Stomach (tissue), 9 donors: ENCODE data around the gene APOL1. TPM values are rescaled to one million over a fixed set of nuclear protein-coding genes. Genes with fewer than 3 reads are reported as not detected.
"Not testable (repeated sequence)": the region's sequence is repeated elsewhere in the genome, so short reads cannot be mapped to it uniquely, and the experiment has no call there.

Experiments used
- DNase-seq, 2 donors: peaks; one replicate each; pipeline versions ENCODE4 v3.0.0 to v3.0.0-alpha.2; 2013 to 2019
- H3K27ac ChIP-seq, 5 donors: fragments of 200-600 bp in 4 of 5; sonication (generic) in 4 of 5; one replicate each; pipeline ENCODE4 v1.5.1; 2013 to 2019; ENCODE audit warnings: mild to moderate bottlenecking in 1 of 5, moderate library complexity in 1 of 5
- H3K27me3 ChIP-seq, 3 donors: fragments of 200-600 bp; sonication (generic); one replicate each; pipeline ENCODE4 v1.5.1; 2017 to 2019; ENCODE audit warnings: mixed run types in 1 of 3
- H3K36me3 ChIP-seq, 4 donors: fragments of 200-600 bp; sonication (generic); 1 replicate in 3 of 4; 2 replicates in 1 of 4; pipeline ENCODE4 v1.5.1; 2016 to 2019
- H3K4me1 ChIP-seq, 4 donors: fragments of 200-600 bp; sonication (generic); one replicate each; pipeline ENCODE4 v1.5.1; 2016 to 2019
- H3K4me3 ChIP-seq, 4 donors: fragments of 200-600 bp; sonication (generic) in 3 of 4; one replicate each; pipeline ENCODE4 v1.5.1; 2016 to 2019; ENCODE audit warnings: mild to moderate bottlenecking in 1 of 4
- H3K9me3 ChIP-seq, 4 donors: fragments of 200-600 bp; sonication (generic); one replicate each; pipeline ENCODE4 v1.5.1; 2016 to 2019
- EP300 ChIP-seq: sonication (generic); formaldehyde crosslinking; IDR thresholded peaks from one replicate; pipeline ENCODE4 v1.6.1; 2017; ENCODE audit warnings: antibody characterized with exemption
- POLR2A ChIP-seq, 4 donors: fragments of 450-650 bp; IDR thresholded peaks; one replicate each; pipeline ENCODE4 v1.6.1; 2016; ENCODE audit warnings: antibody characterized with exemption in 4 of 4, control low read depth in 2 of 4, mild to moderate bottlenecking in 1 of 4, moderate library complexity in 1 of 4
- POLR2AphosphoS5 ChIP-seq, 3 donors: sonication (generic); formaldehyde crosslinking; IDR thresholded peaks; one replicate each; pipeline ENCODE4 v1.6.1; 2016; ENCODE audit warnings: antibody characterized with exemption in 3 of 3
- WGBS, 5 donors: extraction: QIAGEN DNeasy Blood & Tissue Kit in 3 of 5; methylation state at CpG; one replicate each; pipeline versions ENCODE4 v1.1.5 to v1.1.7; 2013 to 2018; 5-methylcytosine and 5-hydroxymethylcytosine counted together
- intact Hi-C: fragments of 100-400 bp; cut with DNase I; formaldehyde crosslinking; loops from one replicate; pipeline ENCODE4 v1.15.1; 2023; ENCODE audit warnings: low total_unique reads
- polyA plus RNA-seq, 3 donors: library from polyadenylated mRNA; stranded (reverse); fragments of 200-250 nt; gene quantifications; one replicate each; pipeline ENCODE4 v1.2.3, GENCODE V29; 2013
- total RNA-seq, 5 donors: library from RNA; depleted of rRNA; stranded (reverse); fragments of >200 nt; gene quantifications; one replicate each; pipeline versions ENCODE4 v1.1.0 to v1.2.3, GENCODE V29; 2014 to 2016
- TF ChIP-seq, protein P1 (sequence below), 7 experiments: fragments of 450-650 bp in 4 of 7; fragments of 200-600 bp in 3 of 7; sonication (generic) in 3 of 7; IDR thresholded peaks; one replicate each; pipeline ENCODE4 v1.5.1; 2016 to 2019; ENCODE audit warnings: antibody characterized with exemption in 7 of 7, control low read depth in 2 of 7, mild to moderate bottlenecking in 1 of 7
- donor health status: healthy with polysubstance abuse.
- donor health status: Bipolar disorder and iron deficiency.
- donor health status: healthy.

APOL1 gene
- total and polyA plus RNA-seq, 8 donors, result 5.2 to 87.5 (median 38.5) TPM

DNA sequence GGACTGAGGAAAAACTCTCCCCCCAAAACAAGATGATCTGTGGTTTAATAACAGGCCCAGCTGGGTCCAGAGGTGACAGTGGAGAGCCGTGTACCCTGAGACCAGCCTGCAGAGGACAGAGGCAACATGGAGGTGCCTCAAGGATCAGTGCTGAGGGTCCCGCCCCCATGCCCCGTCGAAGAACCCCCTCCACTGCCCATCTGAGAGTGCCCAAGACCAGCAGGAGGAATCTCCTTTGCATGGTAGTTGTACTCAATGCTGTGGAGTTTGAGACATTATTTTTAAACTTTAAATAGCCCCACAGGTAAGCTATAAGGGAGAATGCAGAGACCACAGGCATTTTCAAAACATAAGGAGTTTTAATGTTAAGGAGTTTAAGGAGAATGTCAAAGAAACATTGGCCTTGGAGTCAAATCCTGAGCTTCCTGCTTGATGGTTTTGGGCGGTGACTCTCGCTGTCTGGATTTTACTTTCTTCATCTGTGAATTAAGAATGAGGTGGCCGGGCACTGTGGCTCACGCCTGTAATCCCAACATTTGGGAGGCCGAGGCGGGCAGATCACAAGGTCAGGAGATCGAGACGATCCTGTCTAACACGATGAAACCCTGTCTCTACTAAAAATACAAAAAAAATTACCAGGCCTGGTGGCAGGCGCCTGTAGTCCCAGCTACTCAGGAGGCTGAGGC is 6.8 kb downstream of the APOL1 start:
- H3K4me3 ChIP-seq, result peak overlapping the region in 1 of 4 donors; percentile 13
- 61 to 76% (median 71%) methylated on average over 14 of the region's 14 CpGs for WGBS, 5 donors

DNA sequence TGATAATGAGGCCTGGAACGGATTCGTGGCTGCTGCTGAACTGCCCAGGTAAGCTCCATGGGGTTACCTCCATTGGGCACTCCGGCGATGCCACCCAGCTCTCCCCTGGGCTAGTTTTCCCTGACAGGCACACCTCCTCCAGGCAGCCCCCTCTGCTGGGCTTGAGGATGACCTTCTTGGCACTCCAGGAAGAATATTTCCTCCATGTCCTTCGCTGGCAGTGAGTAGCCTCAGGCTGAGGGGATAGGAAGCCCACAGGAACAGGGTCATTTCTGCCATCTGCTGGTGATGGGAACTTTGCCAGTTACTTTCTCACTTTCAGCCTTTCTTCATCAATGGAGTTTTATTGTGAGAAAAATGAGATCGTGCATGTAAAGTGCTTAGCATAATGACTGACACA is 8.7 kb downstream of the APOL1 start:
- H3K4me3 ChIP-seq, H3K27me3 ChIP-seq, H3K9me3 ChIP-seq, H3K27ac ChIP-seq, DNase-seq, intact Hi-C loops: not testable (repeated sequence)
- peaks cover 13 to 31% (median 18%) of the 10 kb centered on the region in 4 donors for H3K4me1 ChIP-seq
- H3K36me3 ChIP-seq, result peaks cover 4 to 99% (median 86%) of the 10 kb centered on the region in 4 donors
- 80 to 89% (median 84%) methylated on average over 5 to 6 of the region's 6 CpGs for WGBS, 5 donors

More for the DNA sequence above, 6.8 kb downstream of the APOL1 start:
- intact Hi-C loops, result no loop called here
- no peak for DNase-seq
- Histone ChIP-seq H3K4me1 (peaks cover 18 to 48% (median 29%) of the 10 kb centered on the region in 4 donors), H3K36me3 (peaks cover 0 to 86% (median 67%) of the 10 kb centered on the region in 4 donors), H3K9me3 (no peaks in the 10 kb centered on the region), H3K27ac (peak overlapping the region in 3 of 5 donors; percentile 65 to 76 (median 75)), H3K27me3 (no peaks in the 10 kb centered on the region)
- TF ChIP-seq POLR2AphosphoS5 (IDR thresholded peaks at IDR 0.05), result no peak
- TF ChIP-seq, protein P1, sequence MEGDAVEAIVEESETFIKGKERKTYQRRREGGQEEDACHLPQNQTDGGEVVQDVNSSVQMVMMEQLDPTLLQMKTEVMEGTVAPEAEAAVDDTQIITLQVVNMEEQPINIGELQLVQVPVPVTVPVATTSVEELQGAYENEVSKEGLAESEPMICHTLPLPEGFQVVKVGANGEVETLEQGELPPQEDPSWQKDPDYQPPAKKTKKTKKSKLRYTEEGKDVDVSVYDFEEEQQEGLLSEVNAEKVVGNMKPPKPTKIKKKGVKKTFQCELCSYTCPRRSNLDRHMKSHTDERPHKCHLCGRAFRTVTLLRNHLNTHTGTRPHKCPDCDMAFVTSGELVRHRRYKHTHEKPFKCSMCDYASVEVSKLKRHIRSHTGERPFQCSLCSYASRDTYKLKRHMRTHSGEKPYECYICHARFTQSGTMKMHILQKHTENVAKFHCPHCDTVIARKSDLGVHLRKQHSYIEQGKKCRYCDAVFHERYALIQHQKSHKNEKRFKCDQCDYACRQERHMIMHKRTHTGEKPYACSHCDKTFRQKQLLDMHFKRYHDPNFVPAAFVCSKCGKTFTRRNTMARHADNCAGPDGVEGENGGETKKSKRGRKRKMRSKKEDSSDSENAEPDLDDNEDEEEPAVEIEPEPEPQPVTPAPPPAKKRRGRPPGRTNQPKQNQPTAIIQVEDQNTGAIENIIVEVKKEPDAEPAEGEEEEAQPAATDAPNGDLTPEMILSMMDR (IDR thresholded peaks at IDR 0.05), result no peak
- no peak for TF ChIP-seq POLR2A (IDR thresholded peaks at IDR 0.05)
- no peak for TF ChIP-seq EP300

DNA sequence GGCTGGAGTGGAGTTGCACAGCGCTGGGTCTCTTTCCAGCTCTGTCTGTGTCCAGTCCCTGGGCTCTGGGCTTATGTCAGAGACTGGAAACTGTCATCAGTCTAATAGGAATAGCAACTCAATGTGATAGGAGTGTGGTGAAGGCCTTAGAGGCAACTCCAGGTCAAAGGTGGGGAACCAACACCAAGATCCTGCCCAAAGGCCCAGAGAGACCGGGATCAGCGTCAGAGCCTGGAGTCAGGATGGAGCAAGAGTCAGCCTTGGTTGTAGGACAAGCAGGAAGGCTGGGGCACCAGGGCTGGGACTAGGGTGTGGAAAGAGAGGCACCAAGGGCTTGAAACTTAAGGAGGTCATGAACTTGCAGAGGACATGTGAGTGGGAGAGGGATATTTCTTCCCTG is 9.4 kb downstream of the APOL1 start:
- Histone ChIP-seq H3K4me1 (peaks cover 13 to 25% (median 16%) of the 10 kb centered on the region in 4 donors), H3K36me3 (peaks cover 4 to 99% (median 86%) of the 10 kb centered on the region in 4 donors)
- H3K27me3 ChIP-seq, intact Hi-C loops, H3K27ac ChIP-seq, H3K9me3 ChIP-seq, H3K4me3 ChIP-seq, DNase-seq: not testable (repeated sequence)
- 91 to 97% (median 96%) methylated on average over 3 of the region's 3 CpGs for WGBS, 5 donors

DNA sequence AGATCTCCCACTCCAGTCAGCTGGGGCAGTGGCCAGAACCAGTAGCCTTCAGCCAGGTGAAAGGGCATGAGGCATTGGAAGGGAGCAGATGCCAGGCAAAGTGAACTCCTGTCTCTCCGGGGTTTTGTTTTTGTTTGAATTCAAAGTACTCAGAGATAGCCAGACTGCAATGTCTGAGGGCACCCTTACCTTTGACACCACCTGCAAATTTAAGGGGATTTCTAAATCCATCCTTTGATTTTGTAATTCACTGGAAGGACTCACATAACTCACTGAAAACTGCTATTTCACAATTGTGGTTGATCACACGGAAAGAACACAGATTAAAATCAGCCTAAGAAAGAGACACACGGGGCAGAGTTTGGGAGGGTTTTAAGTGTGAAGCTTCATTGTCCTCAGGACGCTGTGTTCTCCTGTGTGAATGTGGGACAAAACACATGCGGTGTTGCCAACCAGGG is 10.3 kb downstream of the APOL1 start:
- H3K4me3 ChIP-seq, H3K27ac ChIP-seq, H3K9me3 ChIP-seq, H3K27me3 ChIP-seq, DNase-seq, intact Hi-C loops: not testable (repeated sequence)
- H3K36me3 ChIP-seq, result peaks cover 4 to 94% (median 81%) of the 10 kb centered on the region in 4 donors
- peaks cover 8 to 17% (median 13%) of the 10 kb centered on the region in 4 donors for H3K4me1 ChIP-seq
- WGBS, 5 donors, result 58 to 77% (median 61%) methylated on average over 5 of the region's 5 CpGs

DNA sequence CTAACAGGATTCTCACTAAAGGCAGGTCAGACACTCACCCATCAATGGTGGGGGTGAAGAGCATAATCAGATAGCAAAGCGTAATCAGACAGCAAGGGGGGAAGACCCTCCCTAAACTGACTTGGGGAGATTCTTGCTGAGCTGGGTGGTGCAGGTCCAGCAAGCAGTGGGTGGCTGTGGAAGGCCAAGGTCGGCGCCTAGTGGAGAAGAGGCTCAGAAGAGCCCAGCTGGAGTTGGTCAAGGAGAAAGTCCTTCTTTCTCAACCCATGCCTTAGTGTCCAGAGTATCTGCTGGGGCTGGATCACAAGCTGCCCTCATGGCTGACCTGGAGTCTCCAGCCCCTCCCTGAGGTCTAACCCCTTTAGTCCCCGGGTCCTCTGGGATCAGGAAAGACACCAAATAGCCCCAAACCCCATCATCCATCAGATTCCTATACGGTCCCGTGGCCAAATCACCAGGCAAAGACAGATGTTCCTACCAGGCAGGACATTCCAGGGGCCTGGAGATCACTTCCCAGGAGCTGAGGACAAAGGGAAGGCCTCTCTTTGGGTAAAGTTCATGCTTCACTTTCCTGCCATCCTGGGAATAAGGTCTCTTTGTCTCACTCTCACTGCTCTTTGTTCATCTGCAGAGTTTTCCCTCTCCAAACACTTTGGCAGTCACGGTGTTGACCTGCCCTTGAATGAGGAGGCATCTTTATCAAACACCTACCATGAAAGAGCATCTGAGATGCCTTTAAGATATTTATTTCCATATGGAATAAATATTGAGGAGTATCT is 11.1 kb downstream of the APOL1 start:
- peaks cover 4 to 86% (median 78%) of the 10 kb centered on the region in 4 donors for H3K36me3 ChIP-seq

DNA sequence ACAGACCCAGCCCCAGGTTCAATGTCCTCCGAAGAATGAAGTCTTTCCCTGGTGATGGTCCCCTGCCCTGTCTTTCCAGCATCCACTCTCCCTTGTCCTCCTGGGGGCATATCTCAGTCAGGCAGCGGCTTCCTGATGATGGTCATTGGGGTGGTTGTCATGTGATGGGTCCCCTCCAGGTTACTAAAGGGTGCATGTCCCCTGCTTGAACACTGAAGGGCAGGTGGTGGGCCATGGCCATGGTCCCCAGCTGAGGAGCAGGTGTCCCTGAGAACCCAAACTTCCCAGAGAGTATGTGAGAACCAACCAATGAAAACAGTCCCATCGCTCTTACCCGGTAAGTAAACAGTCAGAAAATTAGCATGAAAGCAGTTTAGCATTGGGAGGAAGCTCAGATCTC is 14.1 kb downstream of the APOL1 start:
- 90 to 98% (median 95%) methylated on average over 4 of the region's 4 CpGs for WGBS, 5 donors
- H3K9me3 ChIP-seq, result no peaks in the 10 kb centered on the region
- no peaks in the 10 kb centered on the region for H3K27me3 ChIP-seq
- H3K36me3 ChIP-seq, result peaks cover 4 to 56% (median 51%) of the 10 kb centered on the region in 4 donors
- H3K4me1 ChIP-seq, result no peaks in the 10 kb centered on the region
- no peak overlapping the region for H3K27ac ChIP-seq
- TF ChIP-seq POLR2A (IDR thresholded peaks at IDR 0.05), result no peak
- TF ChIP-seq EP300, result no peak
- no peak for TF ChIP-seq POLR2AphosphoS5 (IDR thresholded peaks at IDR 0.05)
- TF ChIP-seq, protein P1 (IDR thresholded peaks at IDR 0.05), result no peak
- DNase-seq, result no peak
- H3K4me3 ChIP-seq, result no peak overlapping the region
- intact Hi-C loops, result no loop called here

More for the DNA sequence above, 11.1 kb downstream of the APOL1 start:
- peak in 1 of 2 donors; percentile 14 for DNase-seq
- H3K4me3 ChIP-seq, H3K27me3 ChIP-seq, H3K9me3 ChIP-seq, H3K27ac ChIP-seq, H3K4me1 ChIP-seq, intact Hi-C loops: not testable (repeated sequence)
- 79 to 90% (median 87%) methylated on average over 7 of the region's 7 CpGs for WGBS, 5 donors
